PC-9 (cell line): ENCODE data around the gene PTPRG.

ENCODE experiments used
- EZH2 ChIP-seq: fragments of 200-600 bp; sonication (generic); IDR thresholded peaks from 2 replicates; pipeline ENCODE4 v1.8.0; 2017; ENCODE audit warnings: antibody characterized with exemption, low read depth
- TF ChIP-seq, protein P1 (sequence below): fragments of 200-600 bp; sonication (generic); conservative IDR thresholded peaks from 2 replicates; pipeline ENCODE4 v1.6.1; 2017; ENCODE audit warnings: mixed run types, antibody characterized with exemption, mild to moderate bottlenecking, moderate library complexity

GRCh38 chr3:61853912-61854311, 292.5 kb downstream of the PTPRG start:
- TF ChIP-seq, protein P1, sequence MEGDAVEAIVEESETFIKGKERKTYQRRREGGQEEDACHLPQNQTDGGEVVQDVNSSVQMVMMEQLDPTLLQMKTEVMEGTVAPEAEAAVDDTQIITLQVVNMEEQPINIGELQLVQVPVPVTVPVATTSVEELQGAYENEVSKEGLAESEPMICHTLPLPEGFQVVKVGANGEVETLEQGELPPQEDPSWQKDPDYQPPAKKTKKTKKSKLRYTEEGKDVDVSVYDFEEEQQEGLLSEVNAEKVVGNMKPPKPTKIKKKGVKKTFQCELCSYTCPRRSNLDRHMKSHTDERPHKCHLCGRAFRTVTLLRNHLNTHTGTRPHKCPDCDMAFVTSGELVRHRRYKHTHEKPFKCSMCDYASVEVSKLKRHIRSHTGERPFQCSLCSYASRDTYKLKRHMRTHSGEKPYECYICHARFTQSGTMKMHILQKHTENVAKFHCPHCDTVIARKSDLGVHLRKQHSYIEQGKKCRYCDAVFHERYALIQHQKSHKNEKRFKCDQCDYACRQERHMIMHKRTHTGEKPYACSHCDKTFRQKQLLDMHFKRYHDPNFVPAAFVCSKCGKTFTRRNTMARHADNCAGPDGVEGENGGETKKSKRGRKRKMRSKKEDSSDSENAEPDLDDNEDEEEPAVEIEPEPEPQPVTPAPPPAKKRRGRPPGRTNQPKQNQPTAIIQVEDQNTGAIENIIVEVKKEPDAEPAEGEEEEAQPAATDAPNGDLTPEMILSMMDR = no peak
- TF ChIP-seq EZH2 = no peak
